HEK293T (cell line): ENCODE data around the gene FBN2.

Source experiments
- ARNT ChIP-seq: fragments of 450-650 bp; IDR thresholded peaks from 2 replicates; pipeline ENCODE4 v1.6.1; 2017; ENCODE audit warnings: mild to moderate bottlenecking
- BHLHE40 ChIP-seq: fragments of 450-650 bp; IDR thresholded peaks from 2 replicates; pipeline ENCODE4 v1.6.1; 2016; ENCODE audit warnings: mild to moderate bottlenecking, moderate library complexity, borderline replicate concordance
- FOXA1 ChIP-seq: fragments of 450-650 bp; IDR thresholded peaks from 2 replicates; pipeline ENCODE4 v1.6.1; 2016; ENCODE audit warnings: mild to moderate bottlenecking
- HDGF ChIP-seq: fragments of 450-650 bp; IDR thresholded peaks from 2 replicates; pipeline ENCODE4 v1.6.1; 2017; ENCODE audit warnings: antibody characterized with exemption, borderline replicate concordance
- L3MBTL2 ChIP-seq: fragments of 450-650 bp; conservative IDR thresholded peaks from 2 replicates; pipeline ENCODE4 v1.6.1; 2016; ENCODE audit warnings: mild to moderate bottlenecking
- LEF1 ChIP-seq: fragments of 450-650 bp; IDR thresholded peaks from 2 replicates; pipeline ENCODE4 v1.6.1; 2017; ENCODE audit warnings: mild to moderate bottlenecking, borderline replicate concordance
- SP1 ChIP-seq: fragments of 450-650 bp; IDR thresholded peaks from 2 replicates; pipeline ENCODE4 v1.6.1; 2017
- SUZ12 ChIP-seq: fragments of 450-650 bp; IDR thresholded peaks from 2 replicates; pipeline ENCODE4 v1.6.1; 2016; ENCODE audit warnings: mild to moderate bottlenecking

- TF ChIP-seq LEF1 = no peak
- no peak for TF ChIP-seq SUZ12
- TF ChIP-seq SP1 = no peak
- no peak for TF ChIP-seq BHLHE40
- TF ChIP-seq ARNT = no peak
- TF ChIP-seq FOXA1 = no peak
- no peak for TF ChIP-seq L3MBTL2
- TF ChIP-seq HDGF = no peak
Observed at GRCh38 chr5:128263357-128263756, 274.7 kb downstream of the FBN2 start.
